ENCODE results near the gene TDRD12. TPM values are rescaled to one million over a fixed set of nuclear protein-coding genes. Genes with fewer than 3 reads are reported as not detected.
A peak's percentile ranks its signal among the peaks of the same experiment; 100 is the strongest.

TDRD12 gene
- total RNA-seq, 1 experiment from 2014 or later = 0.33 TPM

GRCh38 chr19:32809254-32809653 is 89.7 kb downstream of the TDRD12 start:
- no peak overlapping the region for H3K27ac ChIP-seq (ENCODE audit: low read length)
- in situ Hi-C loops (cut with HindIII; ENCODE audit: low pct_unique_long_range_greater_than_20kb, low sequenced_read_pairs) (no loop called here), intact Hi-C loops (cut with micrococcal nuclease; ENCODE audit: unreplicated experiment) (no loop called here)
- TF ChIP-seq REST (IDR thresholded peaks at IDR 0.05; ENCODE audit: insufficient read depth in 1 of 2, low read depth in 2 of 2, low read length in 1 of 2) (no peak), SIN3A (IDR thresholded peaks at IDR 0.05; ENCODE audit: borderline replicate concordance, insufficient read depth, low read depth, low read length) (no peak), TCF7L2 (IDR thresholded peaks at IDR 0.05; ENCODE audit: low read depth, low read length) (no peak), POLR2AphosphoS5 (IDR thresholded peaks at IDR 0.05; ENCODE audit: low read depth, low read length) (no peak), CTCF (IDR thresholded peaks at IDR 0.05) (no peak)
- H3K36me3 ChIP-seq (ENCODE audit: control insufficient read depth, insufficient read depth, low read length) = no peaks in the 10 kb centered on the region
- DNase-seq (ENCODE audit: low read depth, low spot score) (no peak), ATAC-seq (peak; percentile 82)
- H3K27me3 ChIP-seq (ENCODE audit: control insufficient read depth, insufficient read depth, low read length) = no peaks in the 10 kb centered on the region
- H3K4me3 ChIP-seq (ENCODE audit: low read depth in 2 of 2, low read length in 2 of 2) = no peak overlapping the region
- ChIA-PET CTCF (no interaction called here), POLR2A (no interaction called here)
- H3K4me1 ChIP-seq (ENCODE audit: control insufficient read depth, insufficient read depth, low read length) = no peaks in the 10 kb centered on the region
- BruUV-seq (replicated peaks) = no TSS peak
- H3K9me3 ChIP-seq (ENCODE audit: control insufficient read depth, insufficient read depth, low read depth, low read length) = no peaks in the 10 kb centered on the region

- POLR2A ChIA-PET = no interaction called here
Measured at GRCh38 chr19:32809754-32810153, 90.2 kb downstream of the TDRD12 start.

More at GRCh38 chr19:32809754-32810153, 90.2 kb downstream of the TDRD12 start:
- no peak for TF ChIP-seq REST (IDR thresholded peaks at IDR 0.05; ENCODE audit: insufficient read depth in 1 of 2, low read depth in 2 of 2, low read length in 1 of 2)
- no peak for TF ChIP-seq CTCF (IDR thresholded peaks at IDR 0.05)
- TF ChIP-seq TCF7L2 (IDR thresholded peaks at IDR 0.05; ENCODE audit: low read depth, low read length) = no peak
- TF ChIP-seq POLR2AphosphoS5 (IDR thresholded peaks at IDR 0.05; ENCODE audit: low read depth, low read length) = no peak
- no peak for TF ChIP-seq SIN3A (IDR thresholded peaks at IDR 0.05; ENCODE audit: borderline replicate concordance, insufficient read depth, low read depth, low read length)
- intact Hi-C loops (cut with micrococcal nuclease; ENCODE audit: unreplicated experiment) = no loop called here
- Histone ChIP-seq H3K27ac (ENCODE audit: low read length) (no peak overlapping the region), H3K27me3 (ENCODE audit: control insufficient read depth, insufficient read depth, low read length) (no peaks in the 10 kb centered on the region), H3K4me3 (ENCODE audit: low read depth in 2 of 2, low read length in 2 of 2) (no peak overlapping the region), H3K4me1 (ENCODE audit: control insufficient read depth, insufficient read depth, low read length) (no peaks in the 10 kb centered on the region), H3K9me3 (ENCODE audit: control insufficient read depth, insufficient read depth, low read depth, low read length) (no peaks in the 10 kb centered on the region), H3K36me3 (ENCODE audit: control insufficient read depth, insufficient read depth, low read length) (no peaks in the 10 kb centered on the region)
- ATAC-seq (no peak), DNase-seq (ENCODE audit: low read depth, low spot score) (no peak)
- in situ Hi-C loops (cut with HindIII; ENCODE audit: low pct_unique_long_range_greater_than_20kb, low sequenced_read_pairs) = no loop called here
- BruUV-seq (replicated peaks) = no TSS peak
- CTCF ChIA-PET = no interaction called here

Data from Panc1 (cell line).